Activated CD4-positive, alpha-beta T cell treated with anti-CD3 and anti-CD28 coated beads for 24 hours (primary cell): ENCODE data around the gene ATG7.
"Not testable (repeated sequence)": the region's sequence is repeated elsewhere in the genome, so short reads cannot be mapped to it uniquely, and the experiment has no call there.

Experiments used
- DNase-seq, 2 donors: peaks; one replicate each; pipeline ENCODE4 v3.0.0-alpha.2; 2020; ENCODE audit warnings: low read depth in 2 of 2

The ATG7 gene

DNA sequence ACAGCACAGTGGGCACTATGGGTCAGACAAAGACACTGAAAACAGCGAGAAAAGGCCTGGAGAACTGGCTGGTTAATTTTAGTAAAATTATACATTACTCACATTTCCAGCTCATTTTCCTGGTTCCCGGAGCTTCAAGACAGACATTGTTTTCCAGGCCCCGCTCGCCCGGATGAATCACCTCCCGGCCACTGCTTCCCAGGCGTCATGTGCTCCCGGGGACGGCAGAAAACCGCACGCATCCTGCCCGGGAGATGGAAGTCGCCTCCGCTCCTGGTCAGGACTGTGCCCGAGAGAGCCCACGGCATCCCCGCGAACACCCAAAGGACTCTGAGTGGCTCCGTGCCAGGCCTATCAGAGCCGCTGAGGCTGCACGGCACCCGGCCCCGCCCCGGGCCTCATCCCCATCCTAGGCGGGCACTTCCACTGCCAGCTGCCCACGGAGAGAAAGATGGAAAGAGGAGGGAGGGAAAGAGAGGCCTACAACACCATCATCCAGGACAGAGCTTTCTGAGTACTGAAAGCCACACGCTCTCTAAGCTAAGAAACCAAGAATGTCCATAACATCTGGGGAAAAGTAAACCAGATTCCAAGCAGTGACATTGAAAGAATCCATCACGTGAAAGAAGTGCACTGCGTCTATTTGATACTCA is 296.4 kb downstream of the ATG7 start:
- no peak for DNase-seq

DNA sequence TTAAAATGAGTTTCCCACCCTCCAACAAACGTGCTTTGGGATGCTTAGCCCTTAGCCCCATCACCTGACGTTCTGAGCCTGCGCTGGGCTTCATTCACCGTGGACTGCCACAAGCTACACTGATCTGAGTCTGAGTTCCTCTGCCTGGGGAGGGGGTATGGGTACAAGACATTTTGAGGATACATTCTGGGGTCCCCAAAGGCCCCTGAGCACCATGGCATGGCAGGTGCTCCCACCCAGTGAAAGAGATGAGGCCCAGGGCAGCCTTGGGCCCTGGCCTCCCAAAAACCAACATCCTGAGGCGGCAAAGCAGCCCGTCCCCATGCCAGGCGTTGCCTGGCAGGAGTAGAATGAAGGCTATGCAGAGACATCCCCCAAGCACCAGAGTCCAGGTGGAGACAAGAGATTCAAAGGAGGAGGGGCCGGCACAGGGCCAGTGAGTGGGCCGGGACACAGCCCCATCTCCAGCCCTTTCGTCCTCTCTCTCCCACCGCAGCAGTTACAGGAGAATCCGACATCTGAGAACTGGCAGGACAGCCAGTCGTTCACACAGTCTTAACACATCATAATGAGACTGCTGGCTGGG is 297.1 kb downstream of the ATG7 start:
- no peak for DNase-seq

DNA sequence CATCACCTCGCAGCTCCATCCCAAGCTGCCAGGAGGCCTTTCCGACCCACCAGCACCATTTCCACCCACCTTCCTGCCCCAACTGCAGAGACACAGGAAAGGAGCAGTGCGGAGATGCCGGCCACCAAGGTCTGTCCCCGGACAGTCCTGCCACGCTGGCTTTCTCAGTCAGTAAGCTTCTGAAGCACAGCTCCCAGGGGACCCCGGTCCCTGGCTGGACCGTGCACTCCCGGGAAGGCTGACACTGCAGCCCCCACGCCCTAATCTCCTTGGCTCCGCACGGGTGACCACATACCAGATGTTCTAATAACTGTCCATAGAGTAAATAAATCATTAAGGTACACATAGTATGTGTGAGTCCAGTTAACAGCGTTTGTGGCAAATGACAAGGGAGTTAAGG is 298.1 kb downstream of the ATG7 start:
- no peak for DNase-seq

DNA sequence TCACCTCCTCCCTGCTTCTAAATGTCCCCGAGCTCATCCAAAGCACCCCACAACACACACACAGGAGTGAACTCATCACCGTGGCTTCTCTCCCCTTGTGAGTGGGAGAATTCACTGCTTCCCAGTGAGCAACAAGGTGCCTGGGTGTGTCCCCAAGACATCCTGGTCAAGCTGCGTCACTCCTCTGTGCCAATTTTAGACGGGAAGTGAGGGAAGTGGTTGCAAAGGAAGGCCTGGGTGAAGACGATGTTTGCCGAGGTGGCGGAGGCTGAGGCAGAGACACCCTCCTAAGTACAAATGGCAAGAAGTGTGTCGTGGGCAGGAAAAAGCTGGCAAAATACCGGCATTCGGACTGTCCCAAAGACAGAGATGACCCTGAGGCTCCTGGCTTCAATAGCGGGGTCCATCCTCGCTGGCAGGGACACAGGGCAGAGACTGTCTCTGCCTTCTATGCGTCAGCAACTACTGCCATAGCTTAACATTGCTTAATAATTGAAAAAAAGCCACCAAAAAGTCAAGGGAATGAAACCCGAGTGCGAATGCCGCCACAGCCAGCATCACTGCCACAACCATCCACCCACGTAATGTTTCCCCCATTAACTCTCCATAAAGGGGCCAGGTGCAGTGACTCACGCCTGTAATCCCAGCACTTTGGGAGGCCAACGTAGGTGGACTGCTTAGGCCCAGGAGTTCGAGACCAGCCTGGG is 298.7 kb downstream of the ATG7 start:
- no peak for DNase-seq

DNA sequence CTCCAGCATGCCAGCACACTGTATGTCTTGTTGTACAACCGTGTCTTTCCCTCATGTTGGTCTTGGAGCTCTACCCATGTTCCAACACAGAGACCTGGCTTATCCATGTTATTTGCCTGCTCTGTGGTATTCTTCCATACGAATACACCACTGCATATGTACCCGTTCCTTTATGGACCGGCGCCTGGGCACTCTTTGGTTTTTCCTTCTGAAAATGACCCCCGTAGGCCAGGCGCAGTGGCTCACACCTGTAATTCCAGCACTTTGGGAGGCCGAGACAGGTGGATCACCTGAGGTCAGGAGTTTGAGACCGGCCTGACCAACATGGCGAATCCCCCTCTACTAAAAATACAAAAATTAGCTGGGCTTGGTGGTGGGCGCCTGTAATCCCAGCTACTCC is 300.5 kb downstream of the ATG7 start:
- DNase-seq = not testable (repeated sequence)

DNA sequence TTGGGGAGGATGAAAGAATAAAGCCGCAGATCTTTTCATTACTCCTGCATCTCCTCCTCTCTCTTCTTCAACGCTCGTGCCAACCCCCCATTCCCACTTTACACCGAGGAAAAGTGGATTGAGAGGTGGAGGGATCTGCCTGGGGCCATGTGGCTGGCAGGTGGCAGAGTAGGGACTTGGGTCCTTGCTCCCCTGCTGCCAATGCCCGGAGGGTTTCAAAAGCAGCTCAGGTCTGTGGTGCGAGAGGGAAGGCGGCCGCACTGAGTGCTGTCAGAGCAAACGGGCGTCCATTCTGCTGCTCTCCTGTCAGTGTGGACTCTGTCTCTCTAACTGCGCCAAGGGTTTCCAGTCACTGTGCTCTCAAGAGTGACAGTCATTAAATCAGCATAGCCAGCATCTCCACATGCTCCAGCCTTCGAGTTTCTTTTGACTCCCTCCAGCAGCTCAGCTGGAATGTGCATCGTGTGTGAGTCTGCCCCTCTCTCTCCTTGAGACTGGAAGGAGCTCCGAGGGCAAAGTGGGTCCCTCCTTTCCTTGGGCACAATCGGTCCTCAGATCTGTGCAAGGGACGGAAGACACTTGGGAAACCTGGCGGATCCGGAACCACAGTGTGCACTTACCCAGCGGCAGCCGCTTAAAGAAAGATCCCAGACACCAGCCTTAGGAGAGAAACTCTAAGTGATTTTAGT is 302.9 kb downstream of the ATG7 start:
- no peak for DNase-seq

DNA sequence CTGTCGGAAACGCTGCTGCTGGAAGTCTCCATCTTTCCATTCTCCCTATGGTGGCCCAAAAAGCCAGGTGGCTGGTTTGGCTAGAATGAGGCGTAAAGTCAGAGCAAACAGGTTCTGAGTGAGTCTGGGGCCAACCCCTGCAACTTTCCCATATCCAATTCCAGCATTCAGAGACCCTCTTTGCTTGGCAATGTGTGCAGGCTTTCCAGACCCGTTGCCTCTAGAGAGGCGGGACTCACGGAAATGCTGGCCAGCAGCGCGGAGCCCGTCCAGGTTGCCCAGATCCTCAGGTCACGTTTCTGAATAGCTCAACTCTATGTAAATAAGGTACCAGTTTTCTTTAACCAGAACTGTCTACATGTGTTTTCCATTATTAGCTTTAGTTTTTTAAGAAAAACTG is 303.5 kb downstream of the ATG7 start:
- DNase-seq = no peak

DNA sequence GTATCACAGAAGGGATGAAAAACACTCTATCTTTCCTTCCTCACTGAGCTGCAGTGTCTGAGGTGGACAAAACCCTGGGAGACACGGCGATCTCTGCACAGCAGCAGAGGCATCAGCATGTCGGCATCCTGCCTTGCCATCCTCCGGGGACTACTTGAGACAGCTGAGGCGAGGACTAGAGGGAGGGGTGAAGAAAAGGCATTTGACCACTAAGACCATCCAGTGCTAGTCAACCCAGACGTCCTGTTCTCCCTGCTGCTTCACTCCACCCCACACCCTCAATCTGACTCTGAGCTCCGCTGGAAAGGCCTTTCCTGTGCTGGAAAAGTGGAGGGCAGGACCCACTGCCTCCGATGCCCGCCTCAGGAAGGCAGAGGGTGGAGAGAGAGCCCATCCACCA is 304.3 kb downstream of the ATG7 start:
- DNase-seq = no peak

DNA sequence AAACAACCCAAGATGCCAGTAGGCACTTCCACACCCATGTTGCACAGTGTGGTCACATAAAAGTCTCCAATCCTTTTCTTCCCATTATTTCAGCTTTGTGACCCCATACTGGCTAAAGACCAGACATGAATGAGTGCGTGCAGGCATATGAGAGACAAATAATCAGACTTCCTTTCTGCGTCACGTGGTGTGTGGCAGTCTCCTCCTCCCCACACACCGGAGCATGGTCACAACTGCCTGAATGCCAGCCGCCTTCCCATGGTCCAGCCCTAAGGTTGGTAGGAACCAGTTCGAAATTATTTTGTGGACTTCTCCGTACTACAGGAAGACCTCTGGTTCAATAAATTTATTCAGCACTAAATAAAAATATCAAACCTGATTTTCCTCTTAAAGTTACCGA is 306.0 kb downstream of the ATG7 start:
- DNase-seq = no peak

DNA sequence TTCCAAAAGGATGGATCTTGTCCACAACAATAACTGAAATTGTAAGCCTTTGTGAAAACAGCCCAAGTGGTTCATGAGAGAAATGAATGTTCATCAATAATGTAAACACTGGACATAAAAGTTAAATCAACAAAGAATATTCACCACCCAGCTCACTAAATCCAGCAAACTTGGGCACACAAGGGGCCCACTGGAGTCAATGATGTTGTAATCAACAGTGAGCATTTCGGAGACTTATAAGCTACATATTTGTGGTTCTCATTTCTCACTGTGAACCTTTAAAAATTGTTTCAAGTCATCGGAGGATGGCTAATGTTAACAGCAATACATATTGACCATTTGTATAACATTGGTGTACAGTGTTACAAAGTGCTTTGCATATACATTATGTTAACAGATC is 308.4 kb downstream of the ATG7 start:
- DNase-seq = no peak

DNA sequence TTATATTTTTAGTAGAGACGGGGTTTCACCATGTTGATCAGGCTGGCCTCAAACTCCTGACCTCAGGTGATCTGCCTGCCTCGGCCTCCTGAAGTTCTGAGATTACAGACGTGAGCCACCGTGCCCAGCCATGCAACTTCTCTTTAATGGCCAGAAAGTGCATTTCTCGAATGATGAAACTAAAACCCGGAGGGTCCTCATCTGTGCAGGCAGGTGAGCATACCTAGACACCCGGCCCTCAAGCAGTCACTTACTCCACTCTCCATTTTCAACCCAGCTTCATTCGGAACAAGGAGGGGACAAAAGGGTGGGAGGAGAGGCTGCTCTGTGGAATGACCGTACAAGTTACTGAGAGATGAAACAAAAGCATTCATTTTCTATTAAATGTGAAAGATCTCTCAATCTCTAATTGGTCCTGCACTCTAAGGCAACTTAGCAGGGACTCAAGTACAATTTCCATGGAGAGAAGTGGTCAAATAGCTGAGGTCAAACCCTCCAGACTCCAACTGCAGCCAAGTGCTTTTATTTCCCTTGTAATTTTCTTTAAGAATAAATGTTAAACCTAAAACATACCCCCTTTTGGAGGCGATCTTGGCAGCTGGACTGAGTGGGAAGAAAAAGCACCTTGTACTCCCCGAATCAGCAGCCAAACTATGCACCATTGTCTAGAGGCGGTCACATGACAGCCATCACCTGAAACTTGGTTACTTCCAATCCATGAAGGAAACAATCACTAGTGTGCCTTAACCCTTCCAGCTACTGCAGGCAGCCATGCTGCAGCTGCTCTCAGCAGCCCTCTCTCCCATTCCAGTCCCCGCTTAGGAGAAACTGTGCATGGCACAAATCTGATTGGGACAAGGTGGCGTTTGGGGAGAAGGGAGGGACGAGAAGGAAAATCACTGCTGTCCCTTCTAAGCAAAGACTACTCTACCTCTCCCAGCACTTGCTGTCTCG is 309.3 kb downstream of the ATG7 start:
- no peak for DNase-seq

DNA sequence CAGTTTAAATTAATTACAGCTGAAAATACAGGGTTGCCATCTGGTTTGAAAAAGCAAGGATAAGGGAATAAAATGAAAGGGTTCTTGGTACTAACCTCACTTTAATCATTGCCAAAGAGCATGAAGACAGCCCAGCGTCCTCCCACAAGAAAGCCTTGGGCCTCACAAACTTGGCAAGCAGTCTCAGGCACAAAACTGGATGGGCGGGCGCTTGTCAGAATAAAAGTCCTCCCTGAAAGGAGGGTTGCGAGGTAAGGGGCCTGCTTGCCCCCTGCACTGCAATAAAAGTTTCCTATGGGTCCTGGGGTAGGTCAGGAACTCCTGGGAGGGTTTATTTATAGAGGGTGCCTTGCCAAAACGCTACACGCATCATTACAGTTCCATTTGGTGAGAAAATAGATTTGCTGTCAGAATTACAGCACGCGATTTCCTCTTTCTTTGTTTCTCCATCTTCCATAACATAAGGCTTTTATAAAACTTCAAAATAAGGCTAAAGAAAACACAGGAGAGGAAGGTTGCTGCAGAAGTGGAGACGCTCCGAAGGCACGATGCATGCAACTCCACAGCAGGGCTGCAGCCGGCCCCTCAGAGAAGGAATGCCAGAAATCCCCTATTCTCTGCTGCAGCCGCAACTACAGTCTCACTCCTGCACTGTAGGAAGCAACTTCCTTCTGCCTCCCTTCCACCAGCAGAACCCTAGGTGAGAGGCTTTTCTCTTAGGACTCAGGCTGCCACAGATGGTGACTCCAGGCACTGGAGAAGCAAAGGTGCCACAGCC is 310.2 kb downstream of the ATG7 start:
- no peak for DNase-seq

DNA sequence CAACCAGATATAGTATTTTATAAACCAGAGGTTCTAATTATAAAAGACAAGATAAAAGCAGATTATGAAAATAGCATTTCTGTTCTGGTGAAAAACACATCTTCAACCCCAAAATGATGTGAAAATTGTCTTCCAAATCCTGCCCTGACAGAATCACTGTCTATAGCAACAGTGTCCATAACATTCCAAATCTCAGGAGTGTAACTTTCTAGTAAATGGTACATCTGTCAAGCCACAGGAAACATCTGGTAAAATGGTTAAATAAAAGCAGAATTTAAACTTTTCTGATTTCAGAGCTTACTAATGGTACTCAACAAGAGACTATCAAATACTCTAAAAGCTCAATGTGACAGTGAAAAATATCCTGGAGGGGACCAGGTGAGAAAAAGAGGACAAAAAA is 311.0 kb downstream of the ATG7 start:
- DNase-seq = no peak

DNA sequence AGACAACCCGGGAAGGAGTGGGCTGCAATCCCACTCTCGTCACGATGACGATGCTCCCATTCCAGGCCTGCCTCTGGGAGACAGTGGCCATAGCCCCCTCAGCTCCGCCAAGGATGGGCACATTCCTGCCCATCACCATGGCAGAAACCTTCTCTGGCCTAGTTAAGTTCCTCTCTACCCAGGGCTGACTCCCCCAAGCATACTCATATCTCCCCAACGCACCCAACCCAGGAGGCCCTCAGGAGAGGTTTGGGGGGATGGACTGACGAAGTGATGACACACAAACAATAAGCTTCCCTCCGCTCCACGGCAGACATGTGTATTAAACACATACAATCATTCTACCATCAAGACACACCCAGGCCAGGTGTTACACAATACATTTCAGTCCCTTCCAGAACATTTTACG is 311.4 kb downstream of the ATG7 start:
- DNase-seq = no peak

DNA sequence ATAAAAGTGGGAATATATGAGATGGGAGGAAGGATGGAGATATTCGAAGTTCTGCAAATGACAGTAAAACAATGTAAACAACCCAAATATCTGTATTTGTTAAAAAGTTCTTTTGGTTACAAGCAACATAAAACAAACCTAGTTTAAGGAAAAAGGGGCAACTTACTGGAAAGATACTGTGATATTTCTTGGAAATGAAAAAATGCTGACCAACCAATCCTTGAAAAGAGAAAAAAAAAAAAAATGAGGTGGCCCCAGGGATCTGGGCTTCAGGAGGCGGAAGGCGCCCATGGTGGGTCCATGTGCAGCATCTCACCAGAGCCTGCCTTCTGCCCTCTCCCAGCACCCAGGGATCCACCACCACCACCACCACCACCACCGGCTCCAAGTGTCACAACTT is 312.4 kb downstream of the ATG7 start:
- DNase-seq = no peak

DNA sequence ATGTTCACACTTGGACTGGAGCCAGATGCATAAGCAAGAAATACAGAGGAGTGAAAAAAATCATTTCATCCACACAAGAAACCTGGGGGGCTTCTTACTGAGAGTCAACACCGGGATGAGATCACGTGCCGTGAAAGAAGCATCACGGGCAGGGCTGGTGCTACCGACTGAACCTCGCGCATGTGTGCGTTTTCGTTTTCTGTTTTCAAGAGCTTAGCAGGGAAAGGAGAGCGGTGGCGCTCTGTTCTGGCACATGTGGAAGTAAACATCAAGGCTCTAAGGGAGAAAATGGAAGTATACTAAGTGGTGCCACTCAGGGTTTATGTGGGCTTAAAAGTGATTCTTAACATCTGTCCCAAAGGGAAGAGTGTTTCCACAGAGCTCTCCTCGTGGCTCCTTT is 315.6 kb downstream of the ATG7 start:
- no peak for DNase-seq

DNA sequence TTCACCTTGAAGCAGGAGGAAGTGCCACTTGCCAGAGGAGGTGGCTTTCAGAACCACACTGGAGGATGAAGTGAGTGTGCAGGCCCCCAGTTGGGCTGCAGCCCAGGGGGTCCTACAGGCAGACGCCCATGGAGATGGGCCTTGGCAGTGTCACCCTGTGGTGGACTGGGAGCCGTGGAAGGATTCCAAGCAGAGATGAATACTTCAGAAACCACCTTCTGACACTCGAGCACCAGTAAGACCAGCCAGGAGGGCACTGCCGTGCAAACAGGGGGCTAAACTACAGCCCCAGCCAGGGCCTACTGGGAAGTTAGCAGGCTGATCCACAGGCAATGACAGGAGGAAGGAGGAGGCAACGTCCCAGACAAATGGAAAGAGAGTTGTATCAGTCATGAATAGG is 316.1 kb downstream of the ATG7 start:
- no peak for DNase-seq

DNA sequence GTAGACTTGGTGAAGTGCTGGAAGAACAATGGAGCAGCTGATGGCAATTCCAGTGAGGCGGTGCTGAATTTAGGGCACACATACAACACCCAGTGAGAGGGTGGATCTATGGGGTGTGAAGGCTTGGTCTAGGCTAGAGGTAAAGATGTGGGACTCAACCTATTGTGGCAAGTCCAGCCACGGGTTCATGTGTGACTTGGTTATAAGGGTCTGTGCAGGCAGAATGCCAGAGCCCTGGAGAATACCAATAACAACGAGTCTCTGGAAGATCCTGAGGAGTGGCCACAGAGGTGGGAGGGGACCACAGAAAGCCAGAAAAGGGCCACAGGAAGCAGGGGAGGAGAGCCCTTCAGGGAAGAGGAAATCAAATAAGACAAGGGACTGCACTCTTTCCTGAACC is 316.6 kb downstream of the ATG7 start:
- no peak for DNase-seq

DNA sequence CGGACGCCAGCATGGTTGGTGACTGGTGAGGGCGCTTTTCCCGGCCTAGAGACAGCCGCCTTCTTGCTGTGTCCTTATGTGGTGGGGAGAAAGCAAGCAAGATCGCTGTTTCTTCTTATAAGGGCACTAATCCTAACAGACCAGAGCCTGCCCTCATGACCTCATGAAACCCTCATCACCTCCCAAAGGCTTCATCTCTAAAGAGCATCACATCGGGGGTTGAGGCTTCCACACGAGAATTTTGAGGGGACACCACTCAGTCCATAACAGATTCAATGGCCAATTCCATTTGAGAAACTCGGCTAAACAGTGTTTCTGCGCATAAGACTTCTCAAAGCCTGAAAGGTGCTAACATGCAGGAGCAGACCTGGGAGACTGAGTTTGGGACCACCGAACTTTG is 317.5 kb downstream of the ATG7 start:
- DNase-seq = no peak

DNA sequence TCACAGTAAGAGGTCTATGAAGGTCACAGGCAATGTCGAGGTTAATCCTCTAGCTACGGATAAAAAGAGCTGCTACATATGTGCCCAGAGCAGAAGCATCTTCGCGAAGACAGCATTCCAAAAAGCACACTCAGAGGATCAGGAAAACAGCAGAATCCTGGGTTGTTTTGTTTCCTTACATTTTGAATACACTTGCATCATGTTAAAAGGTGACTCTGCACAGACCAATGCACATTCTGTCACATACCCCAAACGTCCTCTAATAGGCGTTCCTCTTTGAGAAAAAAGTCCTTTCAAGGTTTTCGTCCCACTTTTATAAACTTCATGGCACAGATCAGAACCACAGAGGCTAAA is 318.8 kb downstream of the ATG7 start:
- DNase-seq = no peak
